Lung (tissue), 12 donors: ENCODE results near the gene DAB1. TPM values are rescaled to one million over a fixed set of nuclear protein-coding genes. Genes with fewer than 3 reads are reported as not detected.

ENCODE experiments used
- ATAC-seq: fragments of 200-7000 bp; cut with Tn5 transposase; one replicate; pipeline ENCODE4 v1.9.1; 2020; ENCODE audit warnings: moderate number of reproducible peaks; ENCODE audit not compliant: insufficient read depth, low FRiP score
- DNase-seq, 3 donors: peaks; one replicate each; pipeline ENCODE4 v3.0.0-alpha.2; 2013 to 2017
- H3K27ac ChIP-seq, 2 donors: one replicate each; pipeline ENCODE4 v1.5.1; 2013; ENCODE audit warnings: mild to moderate bottlenecking in 2 of 2, moderate library complexity in 2 of 2, control low read depth in 1 of 2, inconsistent platforms in 1 of 2, low read depth in 1 of 2, low read length in 1 of 2
- H3K27me3 ChIP-seq, 3 donors: one replicate each; pipeline ENCODE4 v1.5.1; 2013; ENCODE audit warnings: low read length in 2 of 3; ENCODE audit not compliant: control insufficient read depth in 3 of 3, insufficient read depth in 3 of 3
- H3K36me3 ChIP-seq, 4 donors: one replicate each; pipeline ENCODE4 v1.5.1; 2013; ENCODE audit warnings: low read length in 4 of 4, mild to moderate bottlenecking in 1 of 4, moderate library complexity in 1 of 4; ENCODE audit not compliant: control insufficient read depth in 4 of 4, insufficient read depth in 4 of 4
- H3K4me1 ChIP-seq, 5 donors: one replicate each; pipeline ENCODE4 v1.5.1; 2013; ENCODE audit warnings: low read length in 5 of 5, mild to moderate bottlenecking in 2 of 5, moderate library complexity in 1 of 5; ENCODE audit not compliant: control insufficient read depth in 5 of 5, insufficient read depth in 5 of 5
- H3K4me3 ChIP-seq: one replicate; pipeline ENCODE4 v1.5.1; 2013; ENCODE audit warnings: mild to moderate bottlenecking, control low read depth, moderate library complexity
- H3K9ac ChIP-seq, 2 donors: one replicate each; pipeline ENCODE4 v1.5.1; 2013; ENCODE audit warnings: low read length in 2 of 2, control low read depth in 1 of 2; ENCODE audit not compliant: insufficient read depth in 1 of 2
- H3K9me3 ChIP-seq, 4 donors: one replicate each; pipeline ENCODE4 v1.5.1; 2013; ENCODE audit warnings: low read length in 3 of 4, mild to moderate bottlenecking in 1 of 4, moderate library complexity in 1 of 4; ENCODE audit not compliant: control insufficient read depth in 4 of 4, insufficient read depth in 3 of 4
- WGBS, 2 donors: extraction: QIAGEN DNeasy Blood & Tissue Kit; methylation state at CpG; one replicate each; pipeline ENCODE4 v1.1.7; 2013; 5-methylcytosine and 5-hydroxymethylcytosine counted together
- polyA plus RNA-seq, 2 donors: library from polyadenylated mRNA; stranded (reverse); fragments of 200-250 nt; gene quantifications; one replicate each; pipeline ENCODE4 v1.2.1, GENCODE V29; 2013
- total RNA-seq, 2 donors: library from RNA; depleted of rRNA in 1 of 2; stranded (reverse); fragments of >200 nt in 1 of 2; gene quantifications; one replicate each; pipeline ENCODE4 v1.2.1, GENCODE V29; 2014 to 2021
- TF ChIP-seq, protein P1 (sequence below): IDR thresholded peaks from 2 replicates; pipeline ENCODE4 v1.5.1; 2012; ENCODE audit warnings: mild to moderate bottlenecking; ENCODE audit errors: control extremely low read depth, extremely low read depth
- donor health status: control.
- donor health status: control.
- donor health status: Bipolar disorder and iron deficiency.
- donor health status: healthy.
- donor health status: DM: yes; HTN: yes; CAD: no.

DAB1 gene
- total and polyA plus RNA-seq, 4 donors = 0.06 to 0.77 (median 0.10) TPM

GRCh38 chr1:57255945-57256344 lies 167.9 kb downstream of the DAB1 start:
- Histone ChIP-seq H3K36me3 (no peaks in the 10 kb centered on the region), H3K9ac (no peak overlapping the region), H3K27me3 (no peaks in the 10 kb centered on the region), H3K9me3 (peaks cover 0 to 2% (median 0%) of the 10 kb centered on the region in 4 donors), H3K4me1 (no peaks in the 10 kb centered on the region), H3K4me3 (no peak overlapping the region), H3K27ac (no peak overlapping the region)
- TF ChIP-seq, protein P1, sequence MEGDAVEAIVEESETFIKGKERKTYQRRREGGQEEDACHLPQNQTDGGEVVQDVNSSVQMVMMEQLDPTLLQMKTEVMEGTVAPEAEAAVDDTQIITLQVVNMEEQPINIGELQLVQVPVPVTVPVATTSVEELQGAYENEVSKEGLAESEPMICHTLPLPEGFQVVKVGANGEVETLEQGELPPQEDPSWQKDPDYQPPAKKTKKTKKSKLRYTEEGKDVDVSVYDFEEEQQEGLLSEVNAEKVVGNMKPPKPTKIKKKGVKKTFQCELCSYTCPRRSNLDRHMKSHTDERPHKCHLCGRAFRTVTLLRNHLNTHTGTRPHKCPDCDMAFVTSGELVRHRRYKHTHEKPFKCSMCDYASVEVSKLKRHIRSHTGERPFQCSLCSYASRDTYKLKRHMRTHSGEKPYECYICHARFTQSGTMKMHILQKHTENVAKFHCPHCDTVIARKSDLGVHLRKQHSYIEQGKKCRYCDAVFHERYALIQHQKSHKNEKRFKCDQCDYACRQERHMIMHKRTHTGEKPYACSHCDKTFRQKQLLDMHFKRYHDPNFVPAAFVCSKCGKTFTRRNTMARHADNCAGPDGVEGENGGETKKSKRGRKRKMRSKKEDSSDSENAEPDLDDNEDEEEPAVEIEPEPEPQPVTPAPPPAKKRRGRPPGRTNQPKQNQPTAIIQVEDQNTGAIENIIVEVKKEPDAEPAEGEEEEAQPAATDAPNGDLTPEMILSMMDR = no peak
- WGBS, 2 donors = 89% methylated on average over 5 of the region's 5 CpGs
- ATAC-seq = no peak
- DNase-seq = no peak

DNA sequence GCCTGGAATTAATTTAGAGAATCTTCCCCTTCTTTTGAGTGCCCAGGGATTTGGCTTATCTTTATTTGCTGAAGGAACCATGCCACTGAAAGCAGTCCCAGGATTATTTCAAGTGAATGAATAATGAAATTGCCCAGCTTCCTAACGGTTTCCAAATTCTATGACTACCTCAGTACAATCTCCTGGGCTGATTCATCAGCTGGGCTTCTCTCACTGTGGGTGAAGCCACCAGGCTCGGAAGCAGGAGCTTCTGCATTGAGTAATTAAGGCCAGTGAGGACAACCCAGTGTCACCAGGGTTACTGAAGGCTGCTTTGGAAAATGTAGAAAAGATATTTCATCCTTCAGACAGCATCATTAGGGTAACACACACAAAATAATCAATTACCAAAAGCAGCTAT lies 169.8 kb downstream of the DAB1 start:
- Histone ChIP-seq H3K36me3 (no peaks in the 10 kb centered on the region), H3K4me3 (no peak overlapping the region), H3K4me1 (peaks cover 0 to 1% (median 0%) of the 10 kb centered on the region in 5 donors), H3K9ac (no peak overlapping the region), H3K27me3 (no peaks in the 10 kb centered on the region), H3K27ac (no peak overlapping the region), H3K9me3 (peaks cover 0 to 2% (median 0%) of the 10 kb centered on the region in 4 donors)
- ATAC-seq (no peak), DNase-seq (no peak)
- TF ChIP-seq, protein P1 = no peak
- WGBS, 2 donors = 55% methylated on average over 2 of the region's 2 CpGs

- H3K27me3 ChIP-seq = no peaks in the 10 kb centered on the region
- H3K36me3 ChIP-seq = no peaks in the 10 kb centered on the region
- no peak overlapping the region for H3K4me3 ChIP-seq
- H3K9ac ChIP-seq = no peak overlapping the region
- peaks cover 0 to 1% (median 0%) of the 10 kb centered on the region in 5 donors for H3K4me1 ChIP-seq
- ATAC-seq (no peak), DNase-seq (peak in 1 of 3 donors; percentile 12)
- 76 to 79% methylated on average over 10 of the region's 10 CpGs for whole genome bisulfite sequencing, 2 donors
- TF ChIP-seq, protein P1 = no peak
- H3K9me3 ChIP-seq = peaks cover 0 to 2% (median 0%) of the 10 kb centered on the region in 4 donors
- no peak overlapping the region for H3K27ac ChIP-seq
Measured at GRCh38 chr1:57252597-57253294, 171.1 kb downstream of the DAB1 start.

DNA sequence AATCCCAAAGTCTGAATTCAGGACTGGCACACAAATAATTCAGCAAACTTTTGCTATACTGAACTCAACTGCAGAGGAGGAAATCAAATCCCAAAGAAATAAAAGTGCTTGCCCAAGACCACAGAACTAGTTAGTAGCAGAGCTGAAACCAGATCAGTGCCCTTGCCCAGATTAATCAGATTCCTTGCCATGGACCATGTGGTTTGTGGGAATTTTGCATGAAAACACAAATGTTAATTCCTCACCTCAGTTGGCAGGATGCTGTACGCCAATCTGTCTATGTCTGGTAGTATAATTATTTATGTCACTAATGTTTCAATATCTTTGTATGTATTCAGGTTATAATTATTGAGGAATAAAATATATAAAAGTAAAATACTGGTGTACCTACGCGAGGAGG lies 173.8 kb downstream of the DAB1 start:
- no peak for DNase-seq
- Histone ChIP-seq H3K9ac (no peak overlapping the region), H3K4me3 (no peak overlapping the region), H3K27ac (no peak overlapping the region), H3K4me1 (peaks cover 0 to 1% (median 0%) of the 10 kb centered on the region in 5 donors), H3K36me3 (no peaks in the 10 kb centered on the region), H3K27me3 (no peaks in the 10 kb centered on the region), H3K9me3 (peaks cover 0 to 6% (median 0%) of the 10 kb centered on the region in 4 donors)
- 89 to 98% methylated on average over 3 of the region's 3 CpGs for WGBS, 2 donors
- no peak for ATAC-seq
- TF ChIP-seq, protein P1 = no peak
